Right atrium auricular region (tissue), 2 donors: ENCODE measurements around the gene FSCN2. TPM values are rescaled to one million over a fixed set of nuclear protein-coding genes. Genes with fewer than 3 reads are reported as not detected.
A peak's percentile ranks its signal among the peaks of the same experiment; 100 is the strongest.

Experiments
- DNase-seq: peaks from one replicate; pipeline ENCODE4 v3.0.0-alpha.2; 2019; ENCODE audit warnings: low spot score
- H3K27ac ChIP-seq, 2 donors: fragments of 200-600 bp; sonication (generic); 1 replicate in 1 of 2; 2 replicates in 1 of 2; pipeline ENCODE4 v1.5.1; 2016 to 2019
- H3K27me3 ChIP-seq, 2 donors: fragments of 200-600 bp; sonication (generic); one replicate each; pipeline versions ENCODE4 v1.5.1 to v1.6.0; 2017 to 2019
- H3K36me3 ChIP-seq: fragments of 200-600 bp; sonication (generic); one replicate; pipeline ENCODE4 v1.5.1; 2016
- H3K4me1 ChIP-seq, 2 donors: fragments of 200-600 bp; sonication (generic); one replicate each; pipeline versions ENCODE4 v1.5.1 to v1.6.0; 2017 to 2019
- H3K4me3 ChIP-seq, 2 donors: fragments of 200-600 bp; sonication (generic); 1 replicate in 1 of 2; 2 replicates in 1 of 2; pipeline ENCODE4 v1.5.1; 2017 to 2019; ENCODE audit warnings: mild to moderate bottlenecking in 1 of 2, moderate library complexity in 1 of 2
- H3K9me3 ChIP-seq, 2 donors: fragments of 200-600 bp; sonication (generic); one replicate each; pipeline ENCODE4 v1.5.1; 2019
- total RNA-seq, 2 donors: library from RNA; depleted of rRNA; stranded (reverse); fragments of >200 nt; gene quantifications; one replicate each; pipeline ENCODE4 v1.1.0, GENCODE V29; 2016
- TF ChIP-seq, protein P1 (sequence below), 2 donors: fragments of 200-600 bp; sonication (generic); IDR thresholded peaks; one replicate each; pipeline ENCODE4 v1.5.1; 2019; ENCODE audit warnings: antibody characterized with exemption in 2 of 2

FSCN2 gene
- total RNA-seq, 2 donors from 2014 or later: 0.63 to 0.74 TPM

DNA sequence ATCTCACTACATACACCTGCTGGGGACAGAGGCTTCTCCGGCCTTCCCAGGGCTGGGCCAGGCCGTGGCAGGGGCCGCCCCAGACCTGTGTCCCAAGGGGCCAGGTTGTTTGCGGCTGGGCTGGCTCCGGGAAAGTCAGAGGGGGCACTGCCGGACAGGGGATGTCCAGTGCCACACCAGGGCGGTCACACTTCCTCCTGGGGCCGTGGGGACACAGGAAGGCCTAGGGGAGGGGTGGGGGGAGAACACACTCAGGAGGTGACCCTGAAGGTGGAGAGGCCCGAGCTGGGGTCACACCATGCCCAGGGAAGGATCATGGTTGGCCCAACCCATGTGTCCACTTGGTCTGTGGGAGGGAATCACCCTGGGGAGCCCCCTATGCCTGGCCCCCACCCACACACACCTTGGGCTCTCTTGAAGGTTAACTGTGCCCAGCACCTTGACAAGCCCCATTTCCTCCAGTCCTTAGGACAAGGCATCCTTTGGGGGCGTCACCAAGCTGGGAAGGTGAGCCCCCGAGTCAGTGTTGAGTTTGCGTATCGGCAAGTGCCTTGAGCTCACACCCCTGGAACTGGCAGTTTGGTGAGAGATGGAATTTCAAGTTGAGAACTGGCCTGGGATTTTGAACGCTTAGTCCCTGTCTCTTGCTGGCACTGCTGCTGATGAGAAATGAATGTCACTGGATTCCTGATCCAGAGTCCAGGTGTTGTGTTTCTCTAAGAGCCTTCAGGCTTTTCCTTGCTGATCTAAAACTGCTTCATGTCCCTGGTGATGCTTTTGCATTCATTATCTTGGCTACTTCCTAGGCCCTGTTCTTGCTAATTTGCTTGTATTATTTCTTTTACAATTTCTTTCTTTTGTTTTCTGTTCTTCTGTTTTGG is 7.9 kb upstream of the FSCN2 start:
- Histone ChIP-seq H3K4me1 (peaks cover 0 to 62% of the 10 kb centered on the region in 2 donors), H3K27me3 (no peaks in the 10 kb centered on the region), H3K4me3 (peak overlapping the region in 1 of 2 donors; percentile 58), H3K27ac (peak overlapping the region; percentile 98 to 100), H3K9me3 (no peaks in the 10 kb centered on the region), H3K36me3 (no peaks in the 10 kb centered on the region)
- no peak for DNase-seq
- TF ChIP-seq, protein P1, sequence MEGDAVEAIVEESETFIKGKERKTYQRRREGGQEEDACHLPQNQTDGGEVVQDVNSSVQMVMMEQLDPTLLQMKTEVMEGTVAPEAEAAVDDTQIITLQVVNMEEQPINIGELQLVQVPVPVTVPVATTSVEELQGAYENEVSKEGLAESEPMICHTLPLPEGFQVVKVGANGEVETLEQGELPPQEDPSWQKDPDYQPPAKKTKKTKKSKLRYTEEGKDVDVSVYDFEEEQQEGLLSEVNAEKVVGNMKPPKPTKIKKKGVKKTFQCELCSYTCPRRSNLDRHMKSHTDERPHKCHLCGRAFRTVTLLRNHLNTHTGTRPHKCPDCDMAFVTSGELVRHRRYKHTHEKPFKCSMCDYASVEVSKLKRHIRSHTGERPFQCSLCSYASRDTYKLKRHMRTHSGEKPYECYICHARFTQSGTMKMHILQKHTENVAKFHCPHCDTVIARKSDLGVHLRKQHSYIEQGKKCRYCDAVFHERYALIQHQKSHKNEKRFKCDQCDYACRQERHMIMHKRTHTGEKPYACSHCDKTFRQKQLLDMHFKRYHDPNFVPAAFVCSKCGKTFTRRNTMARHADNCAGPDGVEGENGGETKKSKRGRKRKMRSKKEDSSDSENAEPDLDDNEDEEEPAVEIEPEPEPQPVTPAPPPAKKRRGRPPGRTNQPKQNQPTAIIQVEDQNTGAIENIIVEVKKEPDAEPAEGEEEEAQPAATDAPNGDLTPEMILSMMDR (IDR thresholded peaks at IDR 0.05): no peak

DNA sequence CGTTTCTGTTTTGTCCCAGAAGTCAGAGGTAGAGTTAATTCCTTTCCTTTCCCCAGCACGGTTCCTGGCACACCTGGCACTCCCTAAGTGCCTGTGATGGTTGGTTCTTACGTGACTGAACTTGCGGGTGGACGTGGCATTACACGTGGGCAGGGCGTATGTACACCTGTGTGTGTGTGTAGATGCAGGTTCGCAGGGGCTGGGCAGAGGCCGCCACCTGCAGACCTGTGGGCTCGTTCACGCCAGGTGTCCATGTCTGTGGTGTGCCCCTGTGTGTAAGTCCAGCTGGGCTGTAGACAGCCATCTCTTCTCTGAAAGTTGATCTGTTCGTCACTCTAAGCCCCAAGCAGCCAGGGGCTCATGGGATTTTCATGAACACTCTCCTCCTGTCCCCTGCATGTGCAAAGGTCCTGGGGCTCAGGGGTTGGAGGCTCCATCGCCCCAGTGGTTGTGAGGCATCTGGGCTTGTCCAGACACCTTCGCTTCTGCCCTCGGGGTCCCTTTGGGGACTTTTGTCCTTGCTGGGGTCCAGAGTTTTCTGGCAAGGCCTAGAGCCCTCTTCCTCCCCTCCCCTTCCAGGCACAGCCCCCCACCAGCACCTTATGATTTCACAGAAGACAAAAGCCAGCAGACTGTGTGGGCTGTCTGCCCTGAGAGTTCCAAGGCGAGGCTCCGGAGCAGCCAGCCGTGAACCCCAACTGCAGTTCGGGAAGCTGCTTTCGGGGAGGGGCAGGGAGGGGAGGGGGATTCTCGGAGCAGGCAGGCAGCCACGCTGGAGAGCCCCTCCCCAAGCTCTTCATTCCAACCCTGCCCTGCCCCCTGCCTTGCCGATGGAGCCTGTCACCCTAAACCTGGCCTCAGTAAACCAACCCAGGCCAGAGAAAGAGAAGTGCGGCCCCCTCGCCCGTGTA is 5.4 kb upstream of the FSCN2 start:
- Histone ChIP-seq H3K4me1 (peaks cover 0 to 38% of the 10 kb centered on the region in 2 donors), H3K27me3 (no peaks in the 10 kb centered on the region), H3K9me3 (no peaks in the 10 kb centered on the region), H3K27ac (no peak overlapping the region), H3K4me3 (no peak overlapping the region), H3K36me3 (no peaks in the 10 kb centered on the region)
- no peak for DNase-seq
- TF ChIP-seq, protein P1 (IDR thresholded peaks at IDR 0.05): no peak

DNA sequence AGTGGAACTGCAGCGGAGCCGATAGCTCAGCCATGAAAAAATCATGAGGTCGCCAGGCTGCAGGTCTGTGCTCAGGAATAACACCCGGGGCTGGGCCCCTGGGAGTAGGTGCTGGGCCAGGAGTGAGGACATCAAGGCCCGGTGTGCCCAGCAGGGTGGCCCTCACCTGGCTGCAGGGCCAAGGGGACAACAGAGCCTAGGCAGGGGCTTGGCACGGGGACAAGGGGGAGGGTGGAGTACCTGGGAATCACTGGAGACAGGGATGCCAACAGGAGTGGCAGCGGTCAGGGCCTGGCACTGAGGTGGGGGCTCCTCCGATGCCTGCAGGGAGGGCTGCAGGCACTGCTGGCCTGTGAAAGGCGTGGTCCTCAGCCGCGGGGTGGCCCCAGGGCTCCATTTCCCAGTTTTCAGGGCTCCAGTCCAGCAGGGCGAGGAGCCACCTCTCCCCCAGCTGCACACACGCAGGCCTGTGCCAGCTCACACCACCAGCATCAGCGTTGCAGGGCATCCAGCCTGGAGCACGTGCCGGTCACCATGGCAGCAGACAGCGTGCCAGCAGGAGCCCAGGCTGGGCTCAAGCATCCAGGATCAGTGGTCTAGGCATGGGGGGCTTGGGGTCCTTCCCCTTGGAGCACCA is 4.7 kb upstream of the FSCN2 start:
- Histone ChIP-seq H3K4me1 (peaks cover 0 to 30% of the 10 kb centered on the region in 2 donors), H3K4me3 (no peak overlapping the region), H3K27me3 (no peaks in the 10 kb centered on the region), H3K36me3 (no peaks in the 10 kb centered on the region), H3K27ac (no peak overlapping the region), H3K9me3 (no peaks in the 10 kb centered on the region)
- DNase-seq: no peak
- TF ChIP-seq, protein P1 (IDR thresholded peaks at IDR 0.05): peak in 1 of 2 donors; percentile 9

DNA sequence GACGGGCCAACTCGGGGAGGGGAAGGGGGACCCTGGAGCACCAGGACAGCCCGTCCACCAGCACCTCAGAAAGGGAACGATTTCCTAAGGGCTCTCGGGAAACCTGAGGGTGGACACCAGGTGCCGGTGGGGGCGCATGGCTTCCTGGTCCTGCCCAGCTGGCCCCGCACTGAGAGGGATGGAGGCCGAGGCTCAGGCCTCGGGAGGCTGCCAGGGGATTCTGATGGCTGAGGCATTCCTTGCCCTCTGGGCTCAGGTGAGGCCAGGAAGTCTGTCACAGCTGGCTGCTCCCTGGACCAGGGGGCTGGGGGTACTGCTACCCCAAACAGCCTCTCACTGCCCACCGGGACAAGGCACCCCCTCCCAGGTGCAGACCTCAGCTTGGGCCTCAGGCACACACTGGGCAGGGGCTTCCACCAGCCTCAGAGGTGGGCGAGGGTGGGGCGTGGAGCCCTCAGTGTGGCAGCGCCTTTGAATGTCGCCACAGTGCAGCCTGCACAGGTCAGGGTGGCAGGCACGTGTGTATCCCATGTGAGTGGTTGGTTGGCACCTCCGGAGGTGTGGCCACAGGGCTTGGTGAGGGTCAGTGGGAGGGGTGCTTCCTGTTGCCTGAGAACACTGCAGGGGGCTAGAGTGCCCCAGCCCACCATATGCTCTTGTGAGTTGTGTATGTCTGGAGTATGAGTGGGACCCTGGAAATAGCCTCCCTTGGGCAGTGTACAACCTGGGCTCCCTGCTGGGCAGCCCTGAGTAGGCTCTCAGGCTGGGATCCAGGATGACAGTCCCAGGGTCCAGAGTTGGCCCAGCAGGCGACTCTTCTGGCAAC is 3.9 kb upstream of the FSCN2 start:
- Histone ChIP-seq H3K27ac (no peak overlapping the region), H3K4me1 (peaks cover 0 to 23% of the 10 kb centered on the region in 2 donors), H3K27me3 (no peaks in the 10 kb centered on the region), H3K36me3 (no peaks in the 10 kb centered on the region), H3K4me3 (no peak overlapping the region), H3K9me3 (no peaks in the 10 kb centered on the region)
- no peak for DNase-seq
- TF ChIP-seq, protein P1 (IDR thresholded peaks at IDR 0.05): no peak

DNA sequence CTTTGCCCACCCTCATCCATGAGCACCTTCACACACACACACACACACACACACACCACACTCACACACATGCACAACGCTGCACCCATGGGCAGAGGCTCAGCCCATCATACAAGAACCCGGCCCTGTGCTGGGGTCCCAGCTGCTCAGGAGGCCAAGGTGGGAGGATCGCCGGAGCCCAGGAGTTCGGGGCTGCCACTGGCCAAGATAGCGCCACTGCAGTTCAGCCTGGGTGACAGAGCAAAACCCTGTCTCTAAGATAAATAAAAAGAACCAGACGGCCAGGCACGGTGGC is 3.4 kb upstream of the FSCN2 start:
- Histone ChIP-seq H3K27me3 (no peaks in the 10 kb centered on the region), H3K4me1 (peaks cover 0 to 17% of the 10 kb centered on the region in 2 donors), H3K36me3 (no peaks in the 10 kb centered on the region), H3K9me3 (no peaks in the 10 kb centered on the region), H3K4me3 (no peak overlapping the region), H3K27ac (no peak overlapping the region)
- TF ChIP-seq, protein P1 (IDR thresholded peaks at IDR 0.05): no peak
- DNase-seq: no peak
